Left hindlimb (tissue), 1 donor: ENCODE data around the gene OR5M10.
"Not testable (repeated sequence)": the region's sequence is repeated elsewhere in the genome, so short reads cannot be mapped to it uniquely, and the experiment has no call there.

Experiments
- DNase-seq: peaks from one replicate; pipeline ENCODE4 v3.0.0-alpha.2; 2018

OR5M10 gene

GRCh38 chr11:56577621-56578020 lies at the start of gene OR5M10:
Gene OR5M10 (minus strand): TSS chr11:56577721. CDS start chr11:56577721, 0 bp downstream.
- DNase-seq: no peak

- no peak for DNase-seq
Observed at GRCh38 chr11:56625946-56626345, 48.4 kb upstream of the OR5M10 start.

GRCh38 chr11:56624661-56625110 lies 47.2 kb upstream of the OR5M10 start:
- DNase-seq: no peak

- DNase-seq: no peak
Observed at GRCh38 chr11:56611174-56611573, 33.7 kb upstream of the OR5M10 start.

GRCh38 chr11:56592088-56592717 lies 14.7 kb upstream of the OR5M10 start:
- not testable (repeated sequence) for DNase-seq

GRCh38 chr11:56558574-56558973 lies 18.9 kb downstream of the OR5M10 start:
- no peak for DNase-seq

- not testable (repeated sequence) for DNase-seq
Observed at GRCh38 chr11:56554691-56555090, 22.8 kb downstream of the OR5M10 start.

GRCh38 chr11:56545531-56545930 lies 32.0 kb downstream of the OR5M10 start:
- DNase-seq: no peak

GRCh38 chr11:56543739-56544138 lies 33.8 kb downstream of the OR5M10 start:
- DNase-seq: no peak

- no peak for DNase-seq
Observed at GRCh38 chr11:56543157-56543556, 34.4 kb downstream of the OR5M10 start, which contains the start of gene OR5M11. Gene OR5M11 (minus strand): TSS chr11:56543257. CDS start chr11:56543257, 0 bp downstream.

GRCh38 chr11:56533054-56533740 lies 44.3 kb downstream of the OR5M10 start:
- no peak for DNase-seq

GRCh38 chr11:56531856-56532255 lies 45.7 kb downstream of the OR5M10 start:
- no peak for DNase-seq
